Caco-2 (cell line): Measurements from ENCODE around the gene ARPC2. TPM values are rescaled to one million over a fixed set of nuclear protein-coding genes. Genes with fewer than 3 reads are reported as not detected.

ENCODE experiments used
- BruUV-seq: library from RNA; stranded (reverse); fragments of 400-500 nt; replicated peaks from 2 replicates; lab custom pipeline; 2021; lab: Mats Ljungman, UMichigan
- CTCF ChIA-PET: fragments of 300-600 bp; sonication (Branson Sonifier 250); formaldehyde crosslinking; loops from one replicate; lab custom pipeline; 2022; ENCODE audit warnings: antibody characterized with exemption; lab: Charles Lee
- POLR2A ChIA-PET: fragments of 300-600 bp; sonication (Branson Sonifier 250); formaldehyde crosslinking; loops from one replicate; lab custom pipeline; 2022; ENCODE audit warnings: antibody characterized with exemption; lab: Charles Lee
- DNase-seq, 2 experiments: peaks; one replicate each; pipeline versions ENCODE4 v3.0.0 to v3.0.0-alpha.2; 2020 to 2022
- H3K27me3 ChIP-seq: replicated peaks from 2 replicates; pipeline ENCODE4 v1.6.0; 2011; ENCODE audit warnings: low read length; ENCODE audit not compliant: control insufficient read depth, insufficient read depth
- H3K36me3 ChIP-seq: 2 replicates; pipeline ENCODE4 v1.5.1; 2011; ENCODE audit warnings: low read length; ENCODE audit not compliant: control insufficient read depth, insufficient read depth
- H3K4me1 ChIP-seq: fragments of 250-450 bp; sonication (Bioruptor Pico); 2 replicates; pipeline ENCODE4 v1.5.1; 2020; ENCODE audit warnings: mild to moderate bottlenecking
- H3K4me3 ChIP-seq: 2 replicates; pipeline ENCODE4 v1.5.1; 2011; ENCODE audit warnings: low read depth, mild to moderate bottlenecking, control low read depth, low read length
- H3K9me3 ChIP-seq: fragments of 250-450 bp; sonication (Bioruptor Pico); 2 replicates; pipeline ENCODE4 v1.5.1; 2020; ENCODE audit warnings: mild to moderate bottlenecking, moderate library complexity
- H3K27ac Mint-ChIP-seq: one replicate; pipeline ENCODE4 v1.8.0; 2022; ENCODE audit warnings: mixed read lengths; ENCODE audit not compliant: unreplicated experiment
- H3K27me3 Mint-ChIP-seq: one replicate; pipeline ENCODE4 v1.8.0; 2022; ENCODE audit warnings: mixed read lengths; ENCODE audit not compliant: insufficient read depth, unreplicated experiment
- H3K36me3 Mint-ChIP-seq: one replicate; pipeline ENCODE4 v1.8.0; 2022; ENCODE audit warnings: mild to moderate bottlenecking, mixed read lengths; ENCODE audit not compliant: insufficient read depth, unreplicated experiment
- H3K4me1 Mint-ChIP-seq: one replicate; pipeline ENCODE4 v1.8.0; 2022; ENCODE audit warnings: low read depth, mixed read lengths; ENCODE audit not compliant: unreplicated experiment
- H3K4me3 Mint-ChIP-seq: one replicate; pipeline ENCODE4 v1.8.0; 2022; ENCODE audit warnings: mild to moderate bottlenecking, moderate library complexity, mixed read lengths; ENCODE audit not compliant: unreplicated experiment
- H3K9me3 Mint-ChIP-seq: one replicate; pipeline ENCODE4 v1.8.0; 2022; ENCODE audit warnings: mixed read lengths; ENCODE audit not compliant: unreplicated experiment
- intact Hi-C: fragments of 100-400 bp; cut with micrococcal nuclease; formaldehyde crosslinking; loops from one replicate; pipeline ENCODE4 v1.10.0; 2022; ENCODE audit not compliant: unreplicated experiment
- total RNA-seq: library from RNA; stranded (reverse); gene quantifications from 2 replicates; pipeline ENCODE4 v1.2.3, GENCODE V29; 2022
- TF ChIP-seq, protein P1 (sequence below), 2 experiments: fragments of 200-600 bp in 1 of 2; IDR thresholded peaks; 1 replicate in 1 of 2; 2 replicates in 1 of 2; pipeline versions ENCODE4 v1.5.1 to v1.8.0; 2011 to 2022; ENCODE audit warnings: antibody characterized with exemption in 1 of 2, control low read depth in 1 of 2, inconsistent platforms in 1 of 2, low read depth in 1 of 2, low read length in 1 of 2, mild to moderate bottlenecking in 1 of 2, moderate library complexity in 1 of 2; ENCODE audit not compliant: insufficient read depth in 1 of 2, severe bottlenecking in 1 of 2, unreplicated experiment in 1 of 2

Gene ARPC2
- total RNA-seq, 1 experiment from 2014 or later: 284 TPM

GRCh38 chr2:218259099-218259961 is 42.3 kb downstream of the ARPC2 start:
- TF ChIP-seq, protein P1, sequence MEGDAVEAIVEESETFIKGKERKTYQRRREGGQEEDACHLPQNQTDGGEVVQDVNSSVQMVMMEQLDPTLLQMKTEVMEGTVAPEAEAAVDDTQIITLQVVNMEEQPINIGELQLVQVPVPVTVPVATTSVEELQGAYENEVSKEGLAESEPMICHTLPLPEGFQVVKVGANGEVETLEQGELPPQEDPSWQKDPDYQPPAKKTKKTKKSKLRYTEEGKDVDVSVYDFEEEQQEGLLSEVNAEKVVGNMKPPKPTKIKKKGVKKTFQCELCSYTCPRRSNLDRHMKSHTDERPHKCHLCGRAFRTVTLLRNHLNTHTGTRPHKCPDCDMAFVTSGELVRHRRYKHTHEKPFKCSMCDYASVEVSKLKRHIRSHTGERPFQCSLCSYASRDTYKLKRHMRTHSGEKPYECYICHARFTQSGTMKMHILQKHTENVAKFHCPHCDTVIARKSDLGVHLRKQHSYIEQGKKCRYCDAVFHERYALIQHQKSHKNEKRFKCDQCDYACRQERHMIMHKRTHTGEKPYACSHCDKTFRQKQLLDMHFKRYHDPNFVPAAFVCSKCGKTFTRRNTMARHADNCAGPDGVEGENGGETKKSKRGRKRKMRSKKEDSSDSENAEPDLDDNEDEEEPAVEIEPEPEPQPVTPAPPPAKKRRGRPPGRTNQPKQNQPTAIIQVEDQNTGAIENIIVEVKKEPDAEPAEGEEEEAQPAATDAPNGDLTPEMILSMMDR (IDR thresholded peaks at IDR 0.05; ENCODE audit: insufficient read depth in 1 of 2, low read depth in 1 of 2, low read length in 1 of 2, severe bottlenecking in 1 of 2, unreplicated experiment in 1 of 2): no peak
- Mint-ChIP-seq H3K36me3 (peaks cover 58% of the 10 kb centered on the region), H3K27me3 (no peaks in the 10 kb centered on the region), H3K4me3 (no peak overlapping the region), H3K9me3 (no peaks in the 10 kb centered on the region), H3K27ac (peak overlapping the region; percentile 50), H3K4me1 (peaks cover 5% of the 10 kb centered on the region)
- ChIA-PET CTCF (interaction anchor here (0.7 kb wide), 1 partner anchor 28 kb away, joined by 3 read pairs; no protein-coding TSS in a partner anchor), POLR2A (interaction anchor here (1.0 kb wide), 1 partner anchor 11 kb away, joined by 3 read pairs; the partner anchor contains the start of genes AAMP and PNKD)
- H3K36me3 ChIP-seq: peaks cover 2% of the 10 kb centered on the region; the same call in 1 of the 2 replicates
- no TSS peak for BruUV-seq
- no peak overlapping the region for H3K4me3 ChIP-seq
- H3K4me1 ChIP-seq: peaks cover 9% of the 10 kb centered on the region
- intact Hi-C loops: no loop called here
- DNase-seq: no peak
- H3K27me3 ChIP-seq: no peaks in the 10 kb centered on the region
- H3K9me3 ChIP-seq: no peaks in the 10 kb centered on the region

DNA sequence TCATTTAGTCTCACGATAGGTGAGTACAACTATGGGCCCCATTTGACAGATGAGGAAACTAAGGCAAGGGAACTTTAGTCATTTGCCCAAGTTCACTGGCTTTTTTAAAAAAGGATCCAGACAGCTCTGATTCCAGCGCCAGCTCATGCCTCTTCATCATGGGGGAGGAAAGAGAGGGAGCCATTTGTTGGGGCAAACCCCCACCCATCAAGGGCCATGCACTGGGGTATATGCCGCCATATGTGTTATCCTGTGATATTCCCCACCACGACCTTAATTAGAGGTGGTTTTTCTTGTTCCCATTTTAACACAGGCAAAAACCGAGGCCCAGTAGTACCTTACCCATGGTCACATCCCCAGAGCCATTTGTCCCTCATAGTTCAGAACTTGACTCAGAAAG is 43.2 kb downstream of the ARPC2 start:
- BruUV-seq: no TSS peak
- Histone ChIP-seq H3K4me3 (no peak overlapping the region), H3K36me3 (peaks cover 2% of the 10 kb centered on the region; the same call in 1 of the 2 replicates), H3K9me3 (no peaks in the 10 kb centered on the region), H3K4me1 (peaks cover 17% of the 10 kb centered on the region), H3K27me3 (no peaks in the 10 kb centered on the region)
- TF ChIP-seq, protein P1 (IDR thresholded peaks at IDR 0.05; ENCODE audit: insufficient read depth in 1 of 2, low read depth in 1 of 2, low read length in 1 of 2, severe bottlenecking in 1 of 2, unreplicated experiment in 1 of 2): no peak
- DNase-seq: no peak
- Mint-ChIP-seq H3K36me3 (peaks cover 56% of the 10 kb centered on the region), H3K9me3 (no peaks in the 10 kb centered on the region), H3K4me1 (peaks cover 5% of the 10 kb centered on the region), H3K27ac (peak overlapping the region; percentile 50), H3K27me3 (no peaks in the 10 kb centered on the region), H3K4me3 (no peak overlapping the region)
- intact Hi-C loops: no loop called here
- POLR2A ChIA-PET: no interaction called here
- CTCF ChIA-PET: interaction anchor here (0.7 kb wide), 2 partner anchors 29 to 1959 kb away, joined by 3 to 4 read pairs; no protein-coding TSS in a partner anchor

- Histone ChIP-seq H3K27me3 (no peaks in the 10 kb centered on the region), H3K4me3 (no peak within 1 kb of the TSS), H3K9me3 (no peaks in the 10 kb centered on the region), H3K4me1 (peaks cover 20% of the 10 kb centered on the region), H3K36me3 (peaks cover 2% of the 10 kb centered on the region; the same call in 1 of the 2 replicates)
- intact Hi-C loops: no loop called here
- Mint-ChIP-seq H3K27me3 (no peaks in the 10 kb centered on the region), H3K9me3 (no peaks in the 10 kb centered on the region), H3K4me3 (no peak within 1 kb of the TSS), H3K36me3 (peaks cover 52% of the 10 kb centered on the region), H3K4me1 (peaks cover 5% of the 10 kb centered on the region), H3K27ac (peak within 1 kb of the TSS; percentile 50)
- peak in 1 of 2 experiments; percentile 44 for DNase-seq
- ChIA-PET CTCF (interaction anchor here (0.7 kb wide), 1 partner anchor 1959 kb away, joined by 4 read pairs; no protein-coding TSS in a partner anchor), POLR2A (interaction anchor here (1.2 kb wide), 1 partner anchor 9 kb away, joined by 5 read pairs; the partner anchor contains the start of genes AAMP and PNKD)
- TF ChIP-seq, protein P1 (IDR thresholded peaks at IDR 0.05; ENCODE audit: insufficient read depth in 1 of 2, low read depth in 1 of 2, low read length in 1 of 2, severe bottlenecking in 1 of 2, unreplicated experiment in 1 of 2): no peak
- no TSS peak for BruUV-seq
Measured at GRCh38 chr2:218260742-218261422, 43.9 kb downstream of the ARPC2 start, which contains the start of gene GPBAR1. GPBAR1 (plus strand) TSS chr2:218261015; CDS start chr2:218262725, 1,710 bp downstream.
